OCI-LY1 (cell line): ENCODE data around the gene MORN5.
A peak's percentile ranks its signal among the peaks of the same experiment; 100 is the strongest.

Experiments
- H2AFZ ChIP-seq: fragments of 200-600 bp; sonication (generic), shearing (Covaris generic); 2 replicates; pipeline ENCODE4 v1.6.0; 2014; ENCODE audit warnings: antibody characterized with exemption, mild to moderate bottlenecking, low read length
- H3F3A ChIP-seq: fragments of 200-600 bp; sonication (generic), shearing (Covaris generic); 2 replicates; pipeline ENCODE4 v1.6.0; 2014; ENCODE audit warnings: mild to moderate bottlenecking, antibody characterized with exemption, low read length, moderate library complexity; ENCODE audit not compliant: insufficient read depth
- H3K27ac ChIP-seq: fragments of 200-600 bp; sonication (generic); 2 replicates; pipeline ENCODE4 v1.5.1; 2014; ENCODE audit warnings: low read length, mixed run types, mild to moderate bottlenecking, low read depth; ENCODE audit not compliant: poor library complexity, severe bottlenecking
- H3K27me3 ChIP-seq: fragments of 200-600 bp; sonication (generic); 2 replicates; pipeline ENCODE4 v1.6.0; 2014; ENCODE audit warnings: antibody characterized with exemption, mild to moderate bottlenecking, low read length, moderate library complexity; ENCODE audit not compliant: insufficient read depth
- H3K36me3 ChIP-seq: fragments of 200-600 bp; sonication (generic); 2 replicates; pipeline ENCODE4 v1.6.1; 2014; ENCODE audit warnings: mild to moderate bottlenecking, antibody characterized with exemption, low read length, moderate library complexity, mixed read lengths; ENCODE audit not compliant: insufficient read depth
- H3K4me1 ChIP-seq: fragments of 200-600 bp; sonication (generic); 2 replicates; pipeline ENCODE4 v1.5.1; 2014; ENCODE audit warnings: mild to moderate bottlenecking, low read length, moderate library complexity; ENCODE audit not compliant: insufficient read depth, severe bottlenecking
- H3K4me2 ChIP-seq: fragments of 200-600 bp; sonication (generic), shearing (Covaris generic); 2 replicates; pipeline ENCODE4 v1.6.1; 2014; ENCODE audit warnings: low read length
- H3K4me3 ChIP-seq: fragments of 200-600 bp; sonication (generic); 2 replicates; pipeline ENCODE4 v1.5.1; 2014; ENCODE audit warnings: low read length, low read depth, mild to moderate bottlenecking, mixed read lengths; ENCODE audit not compliant: poor library complexity, severe bottlenecking
- H3K79me2 ChIP-seq: fragments of 200-600 bp; shearing (Covaris generic); 2 replicates; pipeline ENCODE4 v1.6.1; 2016; ENCODE audit warnings: mixed run types, low read length, mixed read lengths; ENCODE audit not compliant: insufficient read depth
- H3K9ac ChIP-seq: fragments of 200-600 bp; sonication (generic), shearing (Covaris generic); 2 replicates; pipeline ENCODE4 v1.6.1; 2014; ENCODE audit warnings: mild to moderate bottlenecking, low read length, mixed read lengths
- H3K9me2 ChIP-seq: fragments of 200-600 bp; sonication (generic), shearing (Covaris generic); 2 replicates; pipeline ENCODE4 v1.6.1; 2014; ENCODE audit warnings: low read depth, mild to moderate bottlenecking, low read length, mixed read lengths
- H3K9me3 ChIP-seq: fragments of 200-600 bp; shearing (Covaris generic); 2 replicates; pipeline ENCODE4 v1.6.1; 2014; ENCODE audit warnings: low read length, mixed read lengths
- H4K20me1 ChIP-seq: fragments of 200-600 bp; sonication (generic), shearing (Covaris generic); 2 replicates; pipeline ENCODE4 v1.6.0; 2016; ENCODE audit warnings: mild to moderate bottlenecking, low read length; ENCODE audit not compliant: insufficient read depth
- CTCF ChIP-seq: fragments of 200-600 bp; sonication (generic), shearing (Covaris generic); IDR thresholded peaks from 2 replicates; pipeline ENCODE4 v1.5.1; 2017; ENCODE audit warnings: mild to moderate bottlenecking, antibody characterized with exemption, low read length, moderate library complexity, mixed read lengths
- EZH2 ChIP-seq: fragments of 200-600 bp; sonication (generic), shearing (Covaris generic); IDR thresholded peaks from 2 replicates; pipeline ENCODE4 v1.8.0; 2017; ENCODE audit warnings: borderline replicate concordance, mixed run types, mild to moderate bottlenecking, antibody characterized with exemption, low read length, moderate library complexity, mixed read lengths

Gene MORN5

DNA sequence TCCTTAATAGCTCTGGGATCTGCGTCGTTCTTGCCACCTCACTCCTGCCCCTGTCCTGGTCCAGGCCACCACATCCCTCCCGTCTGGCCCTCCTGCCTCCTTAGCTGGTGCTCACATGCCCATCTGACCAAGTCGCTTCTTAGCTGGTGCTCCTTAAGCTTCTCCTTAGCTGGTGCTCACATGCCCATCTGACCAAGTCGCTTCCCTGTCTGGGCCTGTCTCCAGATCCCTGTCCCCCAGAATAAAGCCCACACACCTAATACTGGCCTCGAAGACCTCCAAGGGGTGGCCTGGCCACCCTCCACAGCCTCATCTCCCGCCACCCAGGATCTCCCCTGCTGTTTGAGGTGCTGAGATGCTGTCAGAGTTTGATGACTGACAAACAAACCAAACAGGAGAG lies 35.2 kb upstream of the MORN5 start:
- H3K4me1 ChIP-seq, result peaks cover 11% of the 10 kb centered on the region
- H3K9me3 ChIP-seq, result no peaks in the 10 kb centered on the region
- peaks cover 26% of the 10 kb centered on the region; the same call in 1 of the 2 replicates for H3K27me3 ChIP-seq
- TF ChIP-seq CTCF (no peak), EZH2 (no peak)
- no peaks in the 10 kb centered on the region for H3K36me3 ChIP-seq
- no peaks in the 10 kb centered on the region for H3K9me2 ChIP-seq
- H3K9ac ChIP-seq, result no peak overlapping the region
- H3K4me3 ChIP-seq, result no peak overlapping the region
- no peak overlapping the region for H3K27ac ChIP-seq
- H3K4me2 ChIP-seq, result no peak overlapping the region
- H4K20me1 ChIP-seq, result no peaks in the 10 kb centered on the region
- H2AFZ ChIP-seq, result no peak overlapping the region
- no peaks in the 10 kb centered on the region for H3K79me2 ChIP-seq
- H3F3A ChIP-seq, result no peaks in the 10 kb centered on the region

DNA sequence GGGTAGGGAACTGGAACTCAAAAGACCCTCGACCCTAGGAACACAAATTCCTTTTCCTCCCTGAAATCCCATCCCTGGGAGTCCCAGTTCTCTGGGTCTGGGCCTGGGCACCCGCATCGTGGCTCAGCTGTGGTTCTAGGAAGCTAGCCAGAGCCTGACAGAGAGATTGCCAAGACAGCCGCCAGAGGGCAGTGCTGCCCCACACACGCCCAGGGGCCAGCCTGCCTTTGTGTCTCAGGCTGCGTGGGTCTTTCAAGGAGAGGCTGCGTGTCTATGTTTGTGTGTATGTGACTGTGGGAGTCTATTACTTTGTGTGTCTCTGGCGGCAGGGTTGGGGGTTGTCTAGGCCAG lies 34.6 kb upstream of the MORN5 start:
- Histone ChIP-seq H2AFZ (no peak overlapping the region), H3K4me1 (peaks cover 11% of the 10 kb centered on the region), H3K27me3 (peaks cover 26% of the 10 kb centered on the region; the same call in 1 of the 2 replicates), H3K36me3 (no peaks in the 10 kb centered on the region), H3F3A (no peaks in the 10 kb centered on the region), H3K9me2 (no peaks in the 10 kb centered on the region), H3K9ac (no peak overlapping the region), H4K20me1 (no peaks in the 10 kb centered on the region), H3K27ac (no peak overlapping the region), H3K79me2 (no peaks in the 10 kb centered on the region), H3K4me3 (no peak overlapping the region), H3K4me2 (no peak overlapping the region), H3K9me3 (no peaks in the 10 kb centered on the region)
- TF ChIP-seq CTCF, result peak; percentile 94
- TF ChIP-seq EZH2, result no peak

DNA sequence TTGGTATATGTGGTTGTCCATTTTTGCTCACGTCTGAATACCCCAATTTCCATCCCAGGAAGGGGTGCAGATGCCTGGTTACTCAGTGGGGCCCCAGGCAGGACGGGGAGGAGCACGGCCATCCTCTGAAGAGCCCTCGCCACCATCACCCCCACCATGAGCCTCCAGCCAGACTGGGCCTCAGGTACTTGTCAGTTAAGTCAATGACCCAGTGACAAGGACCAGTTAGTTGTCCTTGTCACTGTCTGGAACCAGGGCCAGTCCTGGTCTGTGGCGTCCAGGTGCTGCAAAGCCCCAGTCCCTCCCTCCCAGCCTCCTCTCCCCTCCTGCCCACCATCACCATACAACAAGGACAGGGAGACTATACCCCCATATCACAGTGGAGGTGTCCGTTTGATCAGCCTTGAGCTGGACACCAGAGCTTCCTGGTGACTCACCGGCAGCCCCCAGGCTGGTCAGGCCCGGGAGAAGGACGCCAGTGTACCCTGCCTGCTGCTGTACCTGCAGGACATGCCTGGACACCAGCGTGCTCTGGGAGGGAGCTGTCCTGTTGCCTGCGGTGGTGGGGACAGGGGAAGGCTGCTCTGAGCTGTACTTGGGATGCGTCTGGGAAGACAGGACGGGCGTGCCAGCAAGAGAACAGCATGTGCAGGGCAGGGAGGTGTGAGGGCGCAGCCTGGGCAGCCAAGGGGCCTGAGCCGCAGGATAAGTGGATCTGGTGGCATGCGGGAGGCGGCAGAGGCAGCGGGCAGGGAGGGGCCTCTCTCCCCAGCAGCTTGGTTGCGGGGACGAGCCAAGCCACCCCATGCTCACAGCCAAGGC lies 34.0 kb upstream of the MORN5 start:
- H3K79me2 ChIP-seq, result no peaks in the 10 kb centered on the region
- no peaks in the 10 kb centered on the region for H3K9me2 ChIP-seq
- H3K4me2 ChIP-seq, result peak overlapping the region; percentile 64; the same call in 1 of the 2 replicates
- H3K4me1 ChIP-seq, result peaks cover 11% of the 10 kb centered on the region
- no peak overlapping the region for H3K27ac ChIP-seq
- TF ChIP-seq EZH2 (no peak), CTCF (no peak)
- no peak overlapping the region for H2AFZ ChIP-seq
- H3K27me3 ChIP-seq, result peaks cover 23% of the 10 kb centered on the region; the same call in 1 of the 2 replicates
- no peaks in the 10 kb centered on the region for H3K36me3 ChIP-seq
- H3K9me3 ChIP-seq, result no peaks in the 10 kb centered on the region
- H3F3A ChIP-seq, result no peaks in the 10 kb centered on the region
- H4K20me1 ChIP-seq, result no peaks in the 10 kb centered on the region
- peak overlapping the region; percentile 44 for H3K4me3 ChIP-seq
- H3K9ac ChIP-seq, result no peak overlapping the region
